PC-9 (cell line): ENCODE measurements around the gene PLA2G2A.

Experiments
- EZH2 ChIP-seq: fragments of 200-600 bp; sonication (generic); IDR thresholded peaks from 2 replicates; pipeline ENCODE4 v1.8.0; 2017; ENCODE audit warnings: antibody characterized with exemption, low read depth
- TF ChIP-seq, protein P1 (sequence below): fragments of 200-600 bp; sonication (generic); conservative IDR thresholded peaks from 2 replicates; pipeline ENCODE4 v1.6.1; 2017; ENCODE audit warnings: mixed run types, antibody characterized with exemption, mild to moderate bottlenecking, moderate library complexity

DNA sequence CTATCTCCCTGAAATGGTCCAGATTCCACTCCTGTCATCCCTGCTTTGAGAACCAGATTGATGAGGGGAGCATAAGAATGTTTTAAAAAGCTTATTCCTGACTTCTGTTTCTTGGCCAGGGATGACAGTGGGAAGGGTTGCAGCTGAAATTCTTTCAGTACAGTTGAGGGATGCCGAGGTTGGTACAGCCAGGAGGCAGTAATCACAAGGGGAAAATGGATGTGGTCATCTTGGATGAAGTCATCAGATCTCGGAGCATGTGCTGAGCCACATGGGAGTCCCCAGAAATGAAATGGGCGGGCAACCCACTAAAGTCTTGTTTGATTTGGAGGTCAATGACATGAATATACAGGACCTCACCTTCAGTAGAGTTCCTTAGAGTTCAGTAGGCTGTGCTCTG lies 37.3 kb downstream of the PLA2G2A start:
- TF ChIP-seq, protein P1, sequence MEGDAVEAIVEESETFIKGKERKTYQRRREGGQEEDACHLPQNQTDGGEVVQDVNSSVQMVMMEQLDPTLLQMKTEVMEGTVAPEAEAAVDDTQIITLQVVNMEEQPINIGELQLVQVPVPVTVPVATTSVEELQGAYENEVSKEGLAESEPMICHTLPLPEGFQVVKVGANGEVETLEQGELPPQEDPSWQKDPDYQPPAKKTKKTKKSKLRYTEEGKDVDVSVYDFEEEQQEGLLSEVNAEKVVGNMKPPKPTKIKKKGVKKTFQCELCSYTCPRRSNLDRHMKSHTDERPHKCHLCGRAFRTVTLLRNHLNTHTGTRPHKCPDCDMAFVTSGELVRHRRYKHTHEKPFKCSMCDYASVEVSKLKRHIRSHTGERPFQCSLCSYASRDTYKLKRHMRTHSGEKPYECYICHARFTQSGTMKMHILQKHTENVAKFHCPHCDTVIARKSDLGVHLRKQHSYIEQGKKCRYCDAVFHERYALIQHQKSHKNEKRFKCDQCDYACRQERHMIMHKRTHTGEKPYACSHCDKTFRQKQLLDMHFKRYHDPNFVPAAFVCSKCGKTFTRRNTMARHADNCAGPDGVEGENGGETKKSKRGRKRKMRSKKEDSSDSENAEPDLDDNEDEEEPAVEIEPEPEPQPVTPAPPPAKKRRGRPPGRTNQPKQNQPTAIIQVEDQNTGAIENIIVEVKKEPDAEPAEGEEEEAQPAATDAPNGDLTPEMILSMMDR, result no peak
- no peak for TF ChIP-seq EZH2
